Suppressor macrophage treated with lipopolysaccharide for 4 hours (primary cell): ENCODE results near the gene NOC4L.

ENCODE experiments used
- DNase-seq: peaks from one replicate; pipeline ENCODE4 v3.0.0-alpha.2; 2020

The NOC4L gene

GRCh38 chr12:132158677-132159554, 14.7 kb downstream of the NOC4L start:
- no peak for DNase-seq

DNA sequence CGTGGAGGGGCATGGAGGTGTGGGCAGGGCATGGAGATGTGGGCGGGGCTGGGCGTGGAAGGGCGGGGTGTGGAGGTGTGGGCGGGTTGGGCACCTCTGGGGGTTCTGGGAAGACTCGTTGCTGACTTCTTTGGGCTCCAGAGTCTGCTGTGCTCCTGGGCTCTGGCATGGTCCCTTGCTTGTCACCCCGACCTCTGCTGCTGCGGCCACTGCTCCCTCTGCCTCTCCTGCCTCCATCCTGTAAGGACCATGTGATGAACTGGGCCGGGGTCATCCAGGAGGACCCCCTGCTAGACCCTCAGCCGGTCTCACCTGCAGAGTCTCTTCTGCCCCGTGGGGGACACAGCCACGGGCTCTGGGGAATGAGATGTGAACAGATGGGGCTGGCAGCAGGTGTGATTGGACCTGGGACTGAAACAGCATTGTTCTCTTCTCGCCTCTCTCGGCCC, 15.3 kb downstream of the NOC4L start:
- DNase-seq, result no peak

- DNase-seq, result no peak
Measured at GRCh38 chr12:132160016-132160415, 15.8 kb downstream of the NOC4L start.

DNA sequence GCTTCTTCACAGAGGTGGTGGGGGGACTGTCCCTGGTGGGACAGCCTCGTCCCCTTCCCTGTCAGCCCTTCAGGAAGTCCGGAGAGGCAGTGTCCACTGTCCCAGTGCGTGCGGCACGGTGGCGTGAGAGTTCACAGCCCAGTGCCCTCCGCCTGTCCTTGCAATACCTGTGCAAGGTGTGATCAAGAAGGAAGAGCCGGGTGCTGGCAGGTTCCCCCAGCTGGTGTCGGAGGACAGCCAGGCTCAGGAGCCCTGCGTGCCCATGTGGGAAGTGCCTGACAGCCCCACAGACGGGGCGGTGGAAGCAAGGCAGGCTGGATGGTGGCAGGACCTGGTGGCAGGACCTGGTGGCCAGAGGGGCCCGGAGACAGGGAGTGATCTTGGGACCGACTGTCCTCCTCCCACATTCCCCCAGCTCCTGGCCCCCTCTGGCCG, 16.4 kb downstream of the NOC4L start:
- no peak for DNase-seq

DNA sequence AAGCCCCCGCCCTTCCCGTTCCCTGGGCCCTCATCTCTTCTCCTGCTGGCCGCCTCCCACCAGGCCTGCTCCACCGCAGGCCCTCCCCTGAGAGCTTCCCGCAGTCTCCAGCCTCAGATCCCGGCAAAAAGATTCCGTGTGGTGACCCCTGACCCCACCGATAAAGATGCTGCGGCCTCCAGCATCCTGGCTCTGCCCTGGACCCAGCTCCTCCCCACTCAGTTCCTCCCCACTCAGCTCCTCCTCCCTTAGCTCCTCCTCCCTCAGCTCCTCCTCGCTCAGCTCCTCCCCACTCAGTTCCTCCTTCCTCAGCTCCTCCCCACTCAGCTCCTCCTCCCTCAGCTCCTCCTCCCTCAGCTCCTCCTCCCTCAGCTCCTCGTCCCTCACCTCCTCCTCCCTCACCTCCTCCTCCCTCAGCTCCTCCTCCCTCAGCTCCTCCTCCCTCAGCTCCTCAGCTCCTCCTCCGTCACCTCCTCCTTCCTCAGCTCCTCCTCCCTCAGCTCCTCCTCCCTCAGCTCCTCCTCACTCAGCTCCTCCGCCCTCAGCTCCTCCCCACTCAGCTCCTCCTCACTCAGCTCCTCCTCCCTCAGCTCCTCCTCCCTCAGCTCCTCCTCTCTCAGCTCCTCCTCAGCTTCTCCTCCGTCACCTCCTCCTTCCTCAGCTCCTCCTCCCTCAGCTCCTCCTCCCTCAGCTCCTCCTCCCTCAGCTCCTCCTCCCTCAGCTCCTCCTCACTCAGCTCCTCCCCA, 17.0 kb downstream of the NOC4L start:
- DNase-seq, result peak; percentile 29

- no peak for DNase-seq
Measured at GRCh38 chr12:132161796-132162507, 17.7 kb downstream of the NOC4L start.

DNA sequence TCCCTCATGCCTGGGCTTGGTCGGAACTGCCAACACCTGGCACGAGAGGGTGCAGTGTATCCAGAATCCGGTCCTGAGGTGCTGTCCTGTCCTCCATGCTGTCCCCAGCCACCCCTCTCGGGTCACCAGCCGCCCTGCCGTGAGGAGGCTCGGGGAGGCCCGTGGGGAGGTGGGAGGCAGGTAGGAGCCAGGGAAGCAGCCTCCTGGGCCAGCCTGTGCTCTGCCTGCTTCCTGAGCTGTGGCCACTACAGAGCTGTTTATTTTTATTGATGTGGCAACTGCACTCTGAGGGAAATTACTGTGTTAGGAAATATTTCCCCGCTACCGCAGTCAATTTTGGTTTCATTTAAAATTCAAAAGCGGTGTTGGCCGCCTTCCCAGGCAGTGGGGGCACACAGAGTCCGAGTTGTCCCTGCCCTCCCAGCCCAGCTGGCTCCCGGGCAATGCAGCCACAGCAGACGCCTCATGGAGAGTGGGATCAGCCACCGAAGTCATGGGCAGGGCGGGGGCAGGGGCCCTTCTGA, 18.3 kb downstream of the NOC4L start:
- peak; percentile 78 for DNase-seq

- no peak for DNase-seq
Measured at GRCh38 chr12:132163041-132163910, 19.0 kb downstream of the NOC4L start.

DNA sequence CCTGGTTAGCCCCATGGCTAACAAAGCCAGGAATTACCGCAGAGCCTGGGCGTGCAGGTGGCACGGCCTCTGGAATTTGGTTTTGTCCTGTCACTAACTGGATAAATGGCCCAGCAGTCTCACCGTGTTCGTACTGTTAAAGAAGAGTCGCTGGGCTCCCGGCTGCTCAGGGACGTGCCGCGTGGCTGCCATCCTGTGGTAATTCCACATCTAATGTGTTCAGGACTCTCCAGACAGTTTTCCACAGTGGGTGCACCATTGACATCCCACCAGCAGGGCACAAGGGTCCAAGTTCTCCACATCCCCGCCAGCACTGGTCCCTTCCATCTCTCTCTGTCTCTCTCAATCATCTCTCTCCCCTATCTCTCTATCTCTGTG, 19.6 kb downstream of the NOC4L start:
- no peak for DNase-seq

DNA sequence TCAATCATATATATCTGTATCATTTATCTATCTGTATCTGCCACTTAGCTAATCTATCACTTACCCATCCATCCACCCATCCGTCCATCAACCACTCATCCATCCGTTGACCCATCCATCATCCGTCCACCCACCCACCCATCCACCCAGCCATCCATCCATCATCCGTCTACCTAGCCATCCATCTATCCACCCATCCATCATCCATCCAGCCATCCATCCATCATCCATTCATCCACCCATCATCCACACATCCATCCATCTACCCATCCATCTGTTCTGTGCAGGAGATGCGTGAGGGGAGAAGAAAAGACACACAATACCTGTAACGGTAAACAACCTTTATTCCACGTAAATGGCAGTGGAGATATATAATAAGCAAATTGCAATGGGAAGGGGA, 20.2 kb downstream of the NOC4L start:
- no peak for DNase-seq

- no peak for DNase-seq
Measured at GRCh38 chr12:132165584-132165983, 21.3 kb downstream of the NOC4L start.

DNA sequence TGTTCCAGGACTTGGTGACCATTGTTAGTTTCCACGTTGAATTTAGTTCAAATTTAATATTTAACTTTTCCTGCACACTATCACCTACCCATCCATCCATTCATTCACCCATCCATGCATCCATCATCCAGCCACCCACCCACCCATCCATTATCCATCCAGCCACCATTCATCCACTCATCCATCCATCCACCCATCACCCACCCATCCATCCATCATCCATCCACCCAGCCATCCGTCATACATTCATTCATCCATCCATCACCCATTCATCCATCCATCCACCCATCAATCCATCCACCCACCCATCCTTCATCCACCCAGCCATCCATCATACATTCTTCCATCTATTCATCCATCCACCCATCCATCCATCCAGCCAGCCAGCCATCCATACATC, 21.8 kb downstream of the NOC4L start:
- no peak for DNase-seq

DNA sequence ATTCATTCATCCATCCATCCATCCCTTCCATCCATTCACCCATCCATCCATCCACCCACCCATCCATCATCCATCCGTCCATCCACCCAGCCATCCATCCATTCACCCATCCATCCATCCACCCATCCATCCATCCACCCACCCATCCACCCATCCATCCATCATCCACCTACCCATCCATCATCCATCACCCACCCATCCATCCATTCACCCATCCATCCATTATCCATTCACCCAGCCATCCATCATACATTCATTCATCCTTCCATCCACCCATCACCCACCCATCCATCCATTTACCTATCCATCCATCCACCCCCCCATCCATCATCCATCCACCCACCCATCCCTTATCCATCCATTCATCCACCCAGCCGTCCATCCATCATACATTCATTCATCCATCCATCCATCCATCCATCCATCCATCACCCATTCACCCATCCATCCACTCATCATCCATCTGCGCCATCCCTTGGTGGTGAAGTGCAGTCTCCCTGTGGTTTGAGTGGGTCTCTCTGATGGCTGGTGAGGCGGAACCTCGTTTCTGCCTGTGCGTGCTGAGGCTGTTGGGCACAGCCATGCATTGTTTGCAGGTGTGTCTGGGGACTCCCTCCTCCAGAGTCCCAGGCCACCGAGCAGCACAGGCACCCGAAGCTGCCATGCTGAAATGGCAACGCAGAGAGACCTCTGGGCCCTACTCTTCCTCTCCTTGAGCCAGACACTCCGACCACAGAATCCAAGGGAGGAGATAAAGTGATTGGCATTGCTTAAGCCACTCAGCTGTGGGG, 22.7 kb downstream of the NOC4L start:
- DNase-seq, result no peak

DNA sequence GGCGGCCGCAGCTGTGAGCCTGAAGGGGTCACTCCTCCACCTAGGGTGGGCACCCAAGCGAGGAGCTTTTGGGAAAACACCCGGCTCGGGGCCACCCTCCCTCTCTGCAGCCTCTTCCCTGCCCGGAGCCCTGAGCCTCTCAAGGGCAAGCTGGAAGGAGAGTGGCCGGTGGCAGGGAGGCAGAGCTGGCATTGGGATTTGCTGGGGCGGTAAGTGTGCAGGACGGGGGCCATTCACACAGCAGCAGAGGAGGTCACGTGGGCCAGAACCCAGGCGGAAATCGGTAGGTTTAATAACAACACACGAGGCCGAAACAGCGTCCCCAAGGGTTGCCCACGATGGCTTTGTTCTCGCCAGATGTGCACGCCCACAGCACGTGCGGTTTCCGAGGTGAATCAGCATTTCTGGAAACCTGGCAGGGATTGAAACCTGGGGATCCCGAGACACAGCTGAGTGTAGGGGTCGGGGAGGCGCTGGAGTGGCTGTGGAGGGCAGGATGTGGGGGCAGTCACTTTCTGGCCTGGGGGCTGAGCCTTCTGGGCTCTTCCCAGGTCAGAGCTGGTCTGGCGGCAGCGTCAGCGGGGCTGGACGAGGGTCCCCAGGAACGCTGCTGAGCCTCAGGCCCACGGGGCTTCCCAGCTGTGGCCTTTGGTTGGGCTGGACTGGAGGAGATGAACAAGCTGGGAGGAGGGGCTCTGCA, 23.5 kb downstream of the NOC4L start:
- no peak for DNase-seq

- no peak for DNase-seq
Measured at GRCh38 chr12:132168311-132169031, 24.2 kb downstream of the NOC4L start.

- DNase-seq, result no peak
Measured at GRCh38 chr12:132169376-132169775, 25.1 kb downstream of the NOC4L start.

GRCh38 chr12:132170094-132170636, 25.9 kb downstream of the NOC4L start:
- no peak for DNase-seq

DNA sequence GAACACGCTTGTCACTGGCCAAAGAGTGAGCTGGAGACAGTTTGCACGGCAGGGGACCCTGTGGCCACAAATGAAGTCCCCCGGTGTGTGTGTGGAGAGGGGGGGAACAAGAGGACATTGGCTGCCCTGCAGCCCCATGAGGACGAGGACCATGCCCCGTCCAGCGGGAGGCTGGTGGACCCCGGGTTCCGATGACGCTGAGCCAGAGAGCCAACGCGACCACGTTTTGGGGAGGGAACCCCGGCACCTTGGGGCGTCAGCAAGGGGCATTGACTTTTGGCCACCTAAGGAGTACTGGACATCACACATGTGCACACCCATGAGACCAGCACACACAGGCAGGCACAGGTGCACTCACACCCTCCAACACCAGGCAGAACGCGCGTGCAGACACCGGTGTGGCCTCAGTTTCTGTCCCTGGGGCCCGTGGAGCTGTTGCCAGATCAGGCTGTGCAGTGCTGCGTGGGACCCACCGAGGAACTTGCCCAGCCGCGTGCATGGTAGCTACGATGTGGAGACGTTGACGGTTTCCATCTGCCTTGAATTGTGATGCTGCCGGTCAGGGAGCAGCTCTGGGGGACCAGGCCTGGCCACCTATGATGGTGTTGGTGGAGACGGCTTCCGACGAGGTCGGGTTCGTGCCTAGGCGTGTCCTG, 26.5 kb downstream of the NOC4L start:
- DNase-seq, result no peak
